Bronchial epithelial cell (primary cell): ENCODE results near the gene VWA1. TPM values are rescaled to one million over a fixed set of nuclear protein-coding genes. Genes with fewer than 3 reads are reported as not detected.
"Not testable (repeated sequence)": the region's sequence is repeated elsewhere in the genome, so short reads cannot be mapped to it uniquely, and the experiment has no call there.

Experiments used
- DNase-seq: peaks from one replicate; pipeline ENCODE4 v3.0.0-alpha.2; 2010; ENCODE audit warnings: low read depth
- FAIRE-seq: peaks from 2 replicates; lab custom pipeline; 2011; peaks lifted over from hg19 to GRCh38; lab: Jason Lieb, UNC
- H3K27me3 ChIP-seq: 2 replicates; pipeline ENCODE4 v1.5.1; 2011; ENCODE audit warnings: low read length; ENCODE audit not compliant: control insufficient read depth, insufficient read depth
- H3K36me3 ChIP-seq: 2 replicates; pipeline ENCODE4 v1.5.1; 2011; ENCODE audit warnings: low read length; ENCODE audit not compliant: control insufficient read depth, insufficient read depth
- H3K4me3 ChIP-seq: 2 replicates; pipeline ENCODE4 v1.5.1; 2011; ENCODE audit warnings: mild to moderate bottlenecking, low read depth, low read length, control low read depth
- CTCF ChIP-seq: IDR thresholded peaks from 2 replicates; pipeline ENCODE4 v1.5.1; 2011; ENCODE audit warnings: mild to moderate bottlenecking, moderate library complexity, low read length, control low read depth, inconsistent platforms; ENCODE audit not compliant: insufficient read depth, severe bottlenecking
- total RNA-seq: library from RNA; depleted of rRNA; stranded (reverse); fragments of >200 nt; gene quantifications from 2 replicates; pipeline ENCODE4 v1.2.1, GENCODE V29; 2014

Gene VWA1
- total RNA-seq, 1 donor from 2014 or later, result 5.0 TPM

- Histone ChIP-seq H3K27me3 (no peaks in the 10 kb centered on the region), H3K4me3 (no peak overlapping the region), H3K36me3 (peaks cover 30% of the 10 kb centered on the region)
- no peak for FAIRE-seq
- no peak for TF ChIP-seq CTCF
- no peak for DNase-seq
Measured at GRCh38 chr1:1482856-1483255, 47.4 kb downstream of the VWA1 start.

- FAIRE-seq, result no peak
- Histone ChIP-seq H3K36me3 (peaks cover 29% of the 10 kb centered on the region), H3K27me3 (no peaks in the 10 kb centered on the region), H3K4me3 (no peak overlapping the region)
- no peak for TF ChIP-seq CTCF
- DNase-seq, result no peak
Measured at GRCh38 chr1:1483714-1484113, 48.2 kb downstream of the VWA1 start.

GRCh38 chr1:1484976-1485750 lies 49.7 kb downstream of the VWA1 start:
- H3K4me3 ChIP-seq, DNase-seq, H3K27me3 ChIP-seq, FAIRE-seq: not testable (repeated sequence)
- H3K36me3 ChIP-seq, result peaks cover 33% of the 10 kb centered on the region

- not testable (repeated sequence) for H3K4me3 ChIP-seq, FAIRE-seq, H3K27me3 ChIP-seq, DNase-seq
- H3K36me3 ChIP-seq, result peaks cover 36% of the 10 kb centered on the region
Measured at GRCh38 chr1:1485755-1486317, 50.3 kb downstream of the VWA1 start.

GRCh38 chr1:1487701-1488100 lies 52.2 kb downstream of the VWA1 start:
- TF ChIP-seq CTCF, result no peak
- DNase-seq (no peak), FAIRE-seq (no peak)
- Histone ChIP-seq H3K4me3 (no peak overlapping the region), H3K36me3 (peaks cover 40% of the 10 kb centered on the region), H3K27me3 (no peaks in the 10 kb centered on the region)

GRCh38 chr1:1489231-1489630 lies 53.7 kb downstream of the VWA1 start:
- DNase-seq (no peak), FAIRE-seq (no peak)
- no peaks in the 10 kb centered on the region for H3K27me3 ChIP-seq
- H3K36me3 ChIP-seq, result peaks cover 33% of the 10 kb centered on the region
- no peak for TF ChIP-seq CTCF
- H3K4me3 ChIP-seq, result no peak overlapping the region
